SK-N-MC (cell line): ENCODE data around the gene CGNL1.

ENCODE experiments used
- EZH2 ChIP-seq: fragments of 200-600 bp; sonication (generic); IDR thresholded peaks from one replicate; pipeline ENCODE4 v1.6.1; 2017; ENCODE audit warnings: antibody characterized with exemption
- FOXP2 ChIP-seq: optimal IDR thresholded peaks from 2 replicates; pipeline ENCODE3; 2011; ENCODE audit warnings: mild to moderate bottlenecking, moderate library complexity; ENCODE audit not compliant: insufficient read depth; ENCODE audit errors: extremely low read length, control extremely low read depth
- POLR2AphosphoS5 ChIP-seq: IDR thresholded peaks from 2 replicates; pipeline ENCODE4 v1.6.1; 2012; ENCODE audit warnings: mild to moderate bottlenecking, low read depth, low read length, borderline replicate concordance

DNA sequence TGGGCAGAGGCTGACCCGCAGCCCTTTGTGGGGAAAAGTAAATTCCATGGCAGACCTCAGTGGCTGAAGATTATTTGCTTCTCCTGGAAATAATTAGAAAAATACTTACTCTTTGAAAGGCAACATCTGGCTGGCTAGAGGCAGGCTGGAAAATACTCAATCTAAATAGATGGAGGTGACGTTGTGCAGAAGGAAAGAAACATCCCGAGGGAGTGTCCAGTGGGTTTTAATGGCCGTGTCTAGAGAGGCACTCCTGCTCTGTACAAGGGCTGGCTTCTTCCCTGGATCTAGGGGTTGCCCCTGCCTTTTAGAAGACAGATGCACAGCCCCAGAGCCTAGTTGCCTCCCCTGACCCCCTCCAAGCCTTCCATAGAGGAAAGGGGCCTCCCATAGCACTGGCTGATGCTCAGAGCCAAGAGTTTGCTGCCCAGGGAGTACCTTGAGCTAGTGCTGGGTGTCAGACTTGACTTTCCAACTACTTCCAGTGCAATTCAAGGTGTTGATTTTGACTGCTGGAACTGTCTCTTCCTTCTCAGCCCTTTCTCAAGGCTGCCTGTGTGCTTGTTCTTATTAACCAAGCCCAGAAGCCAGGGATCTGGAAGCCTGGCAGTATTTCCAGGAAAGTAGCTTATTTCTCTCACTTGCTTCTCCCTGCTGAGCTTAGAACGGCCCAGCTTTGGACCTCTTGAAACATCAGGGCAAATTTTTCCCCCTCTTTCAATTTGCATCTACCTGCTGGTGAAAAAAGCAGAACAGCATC lies 27.4 kb downstream of the CGNL1 start:
- TF ChIP-seq POLR2AphosphoS5 (no peak), EZH2 (no peak), FOXP2 (no peak)
